ENCODE data around the gene DCD. TPM values are rescaled to one million over a fixed set of nuclear protein-coding genes. Genes with fewer than 3 reads are reported as not detected.

Gene DCD
- total RNA-seq (2013; cell fraction: nucleolus; rRNA removed): not detected in 2 replicates
- total RNA-seq (2014; rRNA removed) (not detected in 2 replicates), total RNA-seq (2014; rRNA removed; fragmentation: Illumina TruSeq; extraction: Trizol) (not detected in 2 replicates), total RNA-seq (2021) (not detected in 2 replicates), polyA plus RNA-seq (2011; rRNA removed) (not detected in 2 replicates), polyA plus RNA-seq (2014; fragmentation: Illumina TruSeq; extraction: Trizol) (not detected in 2 replicates), polyA plus RNA-seq (2014; fragmentation: Nextera tagmentation; extraction: Ambion mirVana) (not detected), polyA plus RNA-seq (2014; rRNA removed) (not detected in 2 replicates), polyA plus RNA-seq (2016; fragmentation: Nextera tagmentation; extraction: Ambion mirVana) (not detected), polyA minus RNA-seq (2011; rRNA and poly(A)+ RNA removed) (not detected in 2 replicates), Bru-seq, nascent RNA (not detected), BruChase-seq, experiment 1, labeled RNA remaining after a 6-hour chase (not detected), BruChase-seq, experiment 2, labeled RNA remaining after a 2-hour chase (not detected)
- not detected for polyA plus RNA-seq (2011; ENCODE audit: low read depth)
- not detected in 2 replicates for polyA plus RNA-seq (2011; cell fraction: cytosol; rRNA removed)
- polyA plus RNA-seq (2011; cell fraction: nucleus; rRNA removed): not detected in 2 replicates
- polyA plus RNA-seq (2012): not detected in 2 replicates
- not detected in 2 replicates for polyA minus RNA-seq (2011; cell fraction: cytosol; rRNA and poly(A)+ RNA removed)
- polyA minus RNA-seq (2011; cell fraction: nucleus; rRNA and poly(A)+ RNA removed): not detected in 2 replicates
- long read RNA-seq, experiment 1: 0 reads
- long read RNA-seq, experiment 2: 0 reads

- TF ChIP-seq ESRRA (IDR thresholded peaks at IDR 0.05; ENCODE audit: low read length) (no peak), RUNX3 (IDR thresholded peaks at IDR 0.05; ENCODE audit: low read length) (no peak)
- TF ChIP-seq, protein P1, sequence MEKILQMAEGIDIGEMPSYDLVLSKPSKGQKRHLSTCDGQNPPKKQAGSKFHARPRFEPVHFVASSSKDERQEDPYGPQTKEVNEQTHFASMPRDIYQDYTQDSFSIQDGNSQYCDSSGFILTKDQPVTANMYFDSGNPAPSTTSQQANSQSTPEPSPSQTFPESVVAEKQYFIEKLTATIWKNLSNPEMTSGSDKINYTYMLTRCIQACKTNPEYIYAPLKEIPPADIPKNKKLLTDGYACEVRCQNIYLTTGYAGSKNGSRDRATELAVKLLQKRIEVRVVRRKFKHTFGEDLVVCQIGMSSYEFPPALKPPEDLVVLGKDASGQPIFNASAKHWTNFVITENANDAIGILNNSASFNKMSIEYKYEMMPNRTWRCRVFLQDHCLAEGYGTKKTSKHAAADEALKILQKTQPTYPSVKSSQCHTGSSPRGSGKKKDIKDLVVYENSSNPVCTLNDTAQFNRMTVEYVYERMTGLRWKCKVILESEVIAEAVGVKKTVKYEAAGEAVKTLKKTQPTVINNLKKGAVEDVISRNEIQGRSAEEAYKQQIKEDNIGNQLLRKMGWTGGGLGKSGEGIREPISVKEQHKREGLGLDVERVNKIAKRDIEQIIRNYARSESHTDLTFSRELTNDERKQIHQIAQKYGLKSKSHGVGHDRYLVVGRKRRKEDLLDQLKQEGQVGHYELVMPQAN (conservative IDR thresholded peaks at IDR 0.05): no peak
- H4K20me1 ChIP-seq (ENCODE audit: control insufficient read depth, insufficient read depth): no peaks in the 10 kb centered on the region
- no peaks in the 10 kb centered on the region for H3K9me3 ChIP-seq (replicated peaks; ENCODE audit: control insufficient read depth, insufficient read depth, low read length)
- FAIRE-seq (no peak), ATAC-seq (no peak), DNase-seq (ENCODE audit: low read depth, low spot score) (no peak)
- H3K9ac ChIP-seq (ENCODE audit: control insufficient read depth, insufficient read depth, low read length): no peak within 1 kb of the TSS
- ChIA-PET CTCF (no interaction called here), POLR2A (no interaction called here), SMC1A (ENCODE audit: uncharacterized antibody, unreplicated experiment) (no interaction called here), RAD21 (ENCODE audit: unreplicated experiment) (no interaction called here)
- no peak within 1 kb of the TSS for H3K4me3 ChIP-seq
- H3K79me2 ChIP-seq (ENCODE audit: control insufficient read depth, insufficient read depth, low read length): no peaks in the 10 kb centered on the region
- H3K4me1 ChIP-seq (ENCODE audit: control insufficient read depth, insufficient read depth, low read length): no peaks in the 10 kb centered on the region; the same call in 1 of the 2 replicates
- H3K27ac ChIP-seq (ENCODE audit: control insufficient read depth, insufficient read depth): no peak within 1 kb of the TSS
- intact Hi-C loops (cut with micrococcal nuclease; ENCODE audit: unreplicated experiment): no loop called here
- BruUV-seq (replicated peaks): no TSS peak
- WGBS (ENCODE audit: insufficient coverage, insufficient replicate concordance, low lambda C conversion rate, missing lambda C conversion rate): 0% methylated on average over 2 of the region's 2 CpGs
- H2AFZ ChIP-seq (ENCODE audit: control insufficient read depth, low read depth, low read length): no peak within 1 kb of the TSS
- in situ Hi-C loops (cut with MboI): no loop called here
- no peaks in the 10 kb centered on the region for H3K36me3 ChIP-seq (ENCODE audit: control insufficient read depth in 2 of 2, insufficient read depth in 2 of 2, low read length in 1 of 2)
- H3K4me2 ChIP-seq (ENCODE audit: control insufficient read depth, insufficient read depth): no peak within 1 kb of the TSS
- no peaks in the 10 kb centered on the region; a peak in 1 of 4 replicates for H3K27me3 ChIP-seq (replicated peaks in 1 of 2; ENCODE audit: control insufficient read depth in 2 of 2, insufficient read depth in 2 of 2, low read length in 1 of 2)
These were observed at the start of gene DCD for GRCh38 chr12:54648265-54648664. DCD (minus strand) TSS chr12:54648365; CDS start chr12:54648303, 62 bp downstream.
